Activated CD8-positive, alpha-beta T cell treated with anti-CD3 and anti-CD28 coated beads for 36 hours (primary cell): ENCODE results near the gene SAMD3. TPM values are rescaled to one million over a fixed set of nuclear protein-coding genes. Genes with fewer than 3 reads are reported as not detected.
"Not testable (repeated sequence)": the region's sequence is repeated elsewhere in the genome, so short reads cannot be mapped to it uniquely, and the experiment has no call there.

Experiments
- ATAC-seq: fragments of 200-7000 bp; cut with Tn5 transposase; one replicate; pipeline ENCODE4 v1.10.0; 2021; ENCODE audit warnings: mild to moderate bottlenecking, moderate library complexity
- CTCF ChIA-PET: fragments of 350-600 bp; sonication (Branson Sonifier 250); formaldehyde crosslinking; loops from one replicate; lab custom pipeline; 2021; ENCODE audit warnings: antibody characterized with exemption; lab: Charles Lee
- POLR2A ChIA-PET: fragments of 350-600 bp; sonication (Branson Sonifier 250); formaldehyde crosslinking; loops from one replicate; lab custom pipeline; 2021; ENCODE audit warnings: antibody characterized with exemption; lab: Charles Lee
- DNase-seq: peaks from one replicate; pipeline ENCODE4 v3.0.0-alpha.2; 2020
- H3K27ac Mint-ChIP-seq: one replicate; pipeline ENCODE4 v1.8.0; 2021; ENCODE audit warnings: mild to moderate bottlenecking, mixed read lengths
- H3K27me3 Mint-ChIP-seq: one replicate; pipeline ENCODE4 v1.8.0; 2021; ENCODE audit warnings: mixed read lengths
- H3K36me3 Mint-ChIP-seq: one replicate; pipeline ENCODE4 v1.8.0; 2021; ENCODE audit warnings: low read depth, mixed read lengths
- H3K4me1 Mint-ChIP-seq: one replicate; pipeline ENCODE4 v1.8.0; 2021; ENCODE audit warnings: low read depth, mixed read lengths
- H3K4me3 Mint-ChIP-seq: one replicate; pipeline ENCODE4 v1.8.0; 2021; ENCODE audit warnings: mild to moderate bottlenecking, moderate library complexity, mixed read lengths
- H3K9me3 Mint-ChIP-seq: one replicate; pipeline ENCODE4 v1.8.0; 2021; ENCODE audit warnings: mixed read lengths
- intact Hi-C: fragments of 100-400 bp; cut with micrococcal nuclease; formaldehyde crosslinking; loops from one replicate; pipeline ENCODE4 v1.10.0; 2022
- total RNA-seq, 2 experiments: library from RNA; stranded (reverse); gene quantifications; one replicate each; pipeline ENCODE4 v1.2.3, GENCODE V29; 2021
- TF ChIP-seq, protein P1 (sequence below): fragments of 200-600 bp; IDR thresholded peaks from one replicate; pipeline ENCODE4 v1.8.0; 2022; ENCODE audit warnings: antibody characterized with exemption, mild to moderate bottlenecking

Gene SAMD3
- total RNA-seq, 2 experiments from 2014 or later: 6.4 to 8.7 TPM

DNA sequence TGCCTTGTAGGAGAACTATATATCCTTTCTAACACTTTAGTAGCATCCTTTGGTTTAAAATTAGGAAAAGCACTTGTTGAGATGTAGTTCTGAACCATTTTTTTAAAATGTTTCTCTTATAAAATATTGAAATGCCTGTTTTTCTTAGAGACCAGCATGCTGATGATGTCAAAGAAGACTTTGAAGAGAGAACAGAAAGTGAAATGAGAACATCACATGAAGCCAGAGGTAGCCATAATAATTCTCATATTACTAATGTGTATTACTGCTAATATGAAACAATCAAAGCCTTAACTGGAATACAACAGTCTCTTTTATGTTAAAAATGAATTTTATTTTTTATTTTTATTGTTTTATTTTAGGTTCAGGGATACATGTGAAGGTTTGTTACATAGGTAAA is 102.0 kb downstream of the SAMD3 start:
- TF ChIP-seq, protein P1, sequence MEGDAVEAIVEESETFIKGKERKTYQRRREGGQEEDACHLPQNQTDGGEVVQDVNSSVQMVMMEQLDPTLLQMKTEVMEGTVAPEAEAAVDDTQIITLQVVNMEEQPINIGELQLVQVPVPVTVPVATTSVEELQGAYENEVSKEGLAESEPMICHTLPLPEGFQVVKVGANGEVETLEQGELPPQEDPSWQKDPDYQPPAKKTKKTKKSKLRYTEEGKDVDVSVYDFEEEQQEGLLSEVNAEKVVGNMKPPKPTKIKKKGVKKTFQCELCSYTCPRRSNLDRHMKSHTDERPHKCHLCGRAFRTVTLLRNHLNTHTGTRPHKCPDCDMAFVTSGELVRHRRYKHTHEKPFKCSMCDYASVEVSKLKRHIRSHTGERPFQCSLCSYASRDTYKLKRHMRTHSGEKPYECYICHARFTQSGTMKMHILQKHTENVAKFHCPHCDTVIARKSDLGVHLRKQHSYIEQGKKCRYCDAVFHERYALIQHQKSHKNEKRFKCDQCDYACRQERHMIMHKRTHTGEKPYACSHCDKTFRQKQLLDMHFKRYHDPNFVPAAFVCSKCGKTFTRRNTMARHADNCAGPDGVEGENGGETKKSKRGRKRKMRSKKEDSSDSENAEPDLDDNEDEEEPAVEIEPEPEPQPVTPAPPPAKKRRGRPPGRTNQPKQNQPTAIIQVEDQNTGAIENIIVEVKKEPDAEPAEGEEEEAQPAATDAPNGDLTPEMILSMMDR: no peak
- no peaks in the 10 kb centered on the region for H3K9me3 Mint-ChIP-seq
- ChIA-PET CTCF (interaction anchor here (0.8 to 2.0 kb wide), 3 partner anchors 10 to 162 kb away, joined by 3 to 7 read pairs (median 3); no protein-coding TSS in a partner anchor), POLR2A (no interaction called here)
- H3K4me1 Mint-ChIP-seq: peaks cover 13% of the 10 kb centered on the region
- ATAC-seq (no peak), DNase-seq (no peak)
- peaks cover 19% of the 10 kb centered on the region for H3K36me3 Mint-ChIP-seq
- H3K27me3 Mint-ChIP-seq: no peaks in the 10 kb centered on the region
- no peak overlapping the region for H3K27ac Mint-ChIP-seq
- no peak overlapping the region for H3K4me3 Mint-ChIP-seq
- intact Hi-C loops: no loop called here

DNA sequence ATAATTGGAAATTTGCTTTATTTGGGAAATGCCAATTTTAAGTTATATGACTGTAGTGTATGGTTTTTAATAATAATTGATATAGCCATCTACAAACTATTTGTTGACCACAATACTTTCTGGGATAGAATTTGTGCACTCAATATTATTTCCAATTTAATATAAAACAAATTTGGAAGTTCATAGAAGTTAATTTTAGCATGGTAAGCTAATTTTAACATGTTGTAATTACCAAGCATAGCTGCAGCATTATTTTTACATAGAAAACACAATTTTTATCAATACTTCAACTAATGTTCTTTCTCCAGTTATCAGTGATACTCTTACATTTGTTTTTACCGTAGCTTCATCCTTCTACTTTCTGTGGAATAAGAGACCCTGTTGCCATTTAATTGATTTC is 103.5 kb downstream of the SAMD3 start:
- no peaks in the 10 kb centered on the region for H3K9me3 Mint-ChIP-seq
- H3K36me3 Mint-ChIP-seq: peaks cover 21% of the 10 kb centered on the region
- no peak for ATAC-seq
- peaks cover 10% of the 10 kb centered on the region for H3K4me1 Mint-ChIP-seq
- no peak overlapping the region for H3K4me3 Mint-ChIP-seq
- no peaks in the 10 kb centered on the region for H3K27me3 Mint-ChIP-seq
- no peak overlapping the region for H3K27ac Mint-ChIP-seq
- DNase-seq: no peak
- TF ChIP-seq, protein P1: no peak
- POLR2A ChIA-PET: no interaction called here
- intact Hi-C loops: no loop called here
- CTCF ChIA-PET: interaction anchor here (1.0 to 1.5 kb wide), 2 partner anchors 12 to 17 kb away, joined by 3 read pairs; no protein-coding TSS in a partner anchor

DNA sequence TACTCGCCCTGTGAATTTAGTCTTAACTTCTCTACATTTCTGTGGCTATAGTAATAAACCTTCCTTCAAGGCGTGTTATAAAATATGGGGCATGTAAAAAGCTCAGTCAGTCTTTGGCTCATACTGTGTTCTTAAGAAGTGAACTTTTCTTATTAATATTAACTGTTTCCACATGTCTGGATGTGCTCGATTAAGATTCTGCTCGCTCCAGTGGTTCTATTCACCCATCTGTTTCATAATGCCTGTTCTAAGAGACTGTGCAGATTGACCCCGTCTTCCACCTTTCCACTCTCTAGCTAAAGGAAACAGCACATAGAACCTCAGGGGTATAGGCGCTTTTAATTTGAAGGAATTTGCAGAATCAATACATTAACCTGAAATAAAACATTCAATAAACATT is 104.5 kb downstream of the SAMD3 start:
- TF ChIP-seq, protein P1: no peak
- DNase-seq (no peak), ATAC-seq (no peak)
- CTCF ChIA-PET: interaction anchor here (1.0 to 1.5 kb wide), 2 partner anchors 11 to 16 kb away, joined by 3 read pairs; no protein-coding TSS in a partner anchor
- Mint-ChIP-seq H3K27ac (no peak overlapping the region), H3K9me3 (no peaks in the 10 kb centered on the region), H3K4me1 (peaks cover 10% of the 10 kb centered on the region), H3K36me3 (peaks cover 21% of the 10 kb centered on the region), H3K27me3 (no peaks in the 10 kb centered on the region), H3K4me3 (no peak overlapping the region)
- POLR2A ChIA-PET: no interaction called here
- intact Hi-C loops: no loop called here

DNA sequence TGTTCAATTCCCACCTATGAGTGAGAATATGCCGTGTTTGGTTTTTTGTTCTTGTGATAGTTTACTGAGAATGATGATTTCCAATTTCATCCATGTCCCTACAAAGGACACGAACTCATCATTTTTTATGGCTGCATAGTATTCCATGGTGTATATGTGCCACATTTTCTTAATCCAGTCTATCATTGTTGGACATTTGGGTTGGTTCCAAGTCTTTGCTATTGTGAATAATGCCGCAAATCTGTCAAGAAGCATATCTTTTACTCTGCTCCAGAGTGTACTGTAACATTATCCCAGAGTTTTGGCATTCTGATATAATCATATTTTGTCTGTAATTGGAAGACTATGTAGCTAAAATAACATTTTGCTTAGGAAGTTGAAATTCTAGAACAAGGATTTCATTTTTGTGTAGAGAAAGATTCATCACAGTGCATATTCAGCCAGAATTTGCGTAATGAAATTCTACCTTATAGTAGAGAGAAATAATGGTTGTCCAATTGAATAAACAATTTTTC is 105.5 kb downstream of the SAMD3 start:
- H3K36me3 Mint-ChIP-seq: peaks cover 22% of the 10 kb centered on the region
- CTCF ChIA-PET: interaction anchor here (1.2 kb wide), 1 partner anchor 165 kb away, joined by 3 read pairs; no protein-coding TSS in a partner anchor
- H3K27ac Mint-ChIP-seq, intact Hi-C loops, H3K4me3 Mint-ChIP-seq, POLR2A ChIA-PET, H3K27me3 Mint-ChIP-seq, H3K4me1 Mint-ChIP-seq, DNase-seq, ATAC-seq, H3K9me3 Mint-ChIP-seq: not testable (repeated sequence)

DNA sequence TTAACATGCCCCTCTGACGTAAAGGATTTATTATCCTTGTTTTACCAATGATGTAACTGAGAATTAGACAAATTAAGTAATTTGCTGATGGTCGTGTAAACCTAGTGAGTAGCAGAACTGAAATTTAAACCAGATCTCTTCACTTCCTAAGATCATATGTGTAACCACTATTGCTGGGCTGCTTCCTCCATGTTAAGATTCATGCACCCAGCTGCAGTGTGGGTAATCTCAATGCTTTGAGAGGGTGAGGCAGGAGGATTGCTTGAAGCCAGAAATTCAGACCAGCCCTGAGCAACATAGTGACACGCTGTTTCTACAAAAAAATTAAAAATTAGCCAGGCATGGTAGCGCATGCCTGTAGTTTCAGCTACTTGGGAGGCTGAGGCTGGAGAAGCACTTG is 106.5 kb downstream of the SAMD3 start:
- Mint-ChIP-seq H3K4me1 (peaks cover 10% of the 10 kb centered on the region), H3K36me3 (peaks cover 23% of the 10 kb centered on the region), H3K4me3 (no peak overlapping the region), H3K9me3 (no peaks in the 10 kb centered on the region), H3K27ac (no peak overlapping the region), H3K27me3 (no peaks in the 10 kb centered on the region)
- DNase-seq (no peak), ATAC-seq (no peak)
- TF ChIP-seq, protein P1: no peak
- CTCF ChIA-PET: interaction anchor here (1.2 kb wide), 1 partner anchor 166 kb away, joined by 3 read pairs; no protein-coding TSS in a partner anchor
- intact Hi-C loops: no loop called here
- POLR2A ChIA-PET: no interaction called here
